Activated CD4-positive, alpha-beta T cell treated with anti-CD3 and anti-CD28 coated beads, Interleukin-2, amount 50 U/mL, for 1 hour (primary cell): ENCODE data around the gene ACTA1.
"Not testable (repeated sequence)": the region's sequence is repeated elsewhere in the genome, so short reads cannot be mapped to it uniquely, and the experiment has no call there.

Experiments
- DNase-seq: peaks from one replicate; pipeline ENCODE4 v3.0.0-alpha.2; 2020

The ACTA1 gene

DNA sequence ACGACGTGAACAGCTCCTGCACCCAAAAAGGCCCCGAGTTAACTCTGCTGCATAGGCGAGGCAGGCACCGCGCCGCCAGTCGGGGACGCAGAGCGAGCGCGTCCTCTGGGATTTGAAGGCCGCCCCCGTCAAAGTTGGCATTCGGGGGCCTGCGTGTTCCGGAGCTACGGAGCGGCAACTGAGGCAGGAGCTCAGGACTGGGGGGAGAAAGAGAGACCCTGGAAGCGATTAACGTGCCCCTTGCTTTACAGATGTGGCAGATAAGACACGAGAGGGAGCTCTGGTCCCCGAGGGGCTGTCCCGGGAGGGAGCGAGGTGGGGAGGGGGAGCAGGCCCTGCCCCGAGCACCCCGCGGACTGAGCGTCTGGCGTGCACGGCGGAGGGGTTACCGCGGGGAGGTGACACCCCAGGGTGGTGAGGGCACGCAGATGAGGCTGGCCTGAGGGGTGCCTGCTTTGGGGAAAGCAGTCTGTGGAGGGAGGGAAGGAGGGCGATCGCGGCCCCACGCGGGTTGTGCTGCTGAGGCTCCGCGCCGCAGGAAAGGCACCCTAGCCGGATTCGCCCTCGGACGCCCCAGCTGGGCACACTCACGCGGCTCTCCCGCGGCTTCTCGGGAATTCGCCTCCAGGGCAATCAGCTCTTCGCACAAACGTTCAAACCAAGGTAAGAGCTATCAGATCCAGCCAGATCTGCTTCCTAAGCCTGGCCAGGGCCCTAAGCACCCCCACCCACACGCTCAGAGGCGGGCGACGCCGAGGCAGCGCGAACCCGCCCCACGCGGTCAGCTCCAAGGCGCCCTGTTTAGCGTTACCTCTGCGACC, 26.5 kb downstream of the ACTA1 start:
- no peak for DNase-seq

DNA sequence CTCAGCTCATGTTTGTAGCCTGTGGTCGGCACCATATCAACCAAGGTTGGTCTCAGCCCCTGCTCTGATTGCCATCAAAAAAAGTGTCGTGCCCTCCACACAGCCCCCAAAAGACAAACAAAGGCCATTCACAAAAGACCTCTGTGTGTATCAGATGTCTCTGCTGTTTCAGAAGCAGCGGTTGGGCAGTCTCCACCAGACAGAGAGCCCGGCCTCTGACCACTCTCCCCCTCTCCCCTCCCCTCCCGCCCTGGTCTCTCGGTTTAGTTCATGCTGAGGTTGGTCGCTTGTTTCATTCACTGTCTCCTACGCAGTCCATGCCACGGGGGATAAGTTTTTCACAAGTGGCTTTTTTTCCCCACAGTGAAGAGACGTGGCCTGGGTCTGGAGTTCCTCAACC, 27.1 kb downstream of the ACTA1 start:
- DNase-seq: no peak

DNA sequence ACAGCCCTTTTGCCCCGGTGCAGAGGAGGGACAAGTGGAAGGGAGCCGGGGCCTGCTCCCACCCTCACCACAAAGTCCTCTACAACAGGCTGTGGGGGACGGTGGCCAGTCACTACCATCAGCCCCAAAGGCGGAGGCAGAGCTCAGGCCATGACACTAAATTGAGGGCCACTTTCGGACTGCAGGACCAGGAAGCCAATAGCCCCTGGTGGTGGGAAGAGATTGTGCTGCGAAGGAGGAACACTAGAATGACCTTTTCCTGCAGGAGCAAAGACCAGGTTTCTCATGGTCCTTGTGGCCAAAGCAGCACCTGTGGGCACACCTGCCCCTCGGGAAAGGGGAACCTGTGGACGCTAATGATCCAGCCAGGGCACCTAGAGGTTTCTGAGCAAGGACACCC, 30.3 kb downstream of the ACTA1 start:
- no peak for DNase-seq

DNA sequence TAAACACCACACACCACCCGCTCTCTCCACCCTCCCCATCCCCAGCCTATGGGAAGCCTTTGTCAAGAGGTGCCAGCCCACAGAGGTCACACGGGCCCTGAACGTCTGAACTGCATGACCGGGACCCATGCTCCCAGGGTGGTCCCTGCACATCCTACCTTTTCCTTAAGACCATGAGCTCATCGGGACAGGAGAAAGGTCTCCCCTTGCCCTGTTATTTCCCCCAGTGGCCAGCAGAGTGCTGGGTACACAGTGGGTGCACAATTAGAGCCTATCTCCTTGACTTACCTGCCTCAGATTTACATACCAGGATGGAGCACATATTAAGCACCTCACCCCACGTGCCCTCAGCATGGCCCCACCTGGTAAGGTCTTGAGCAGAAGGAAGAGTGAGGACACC, 30.9 kb downstream of the ACTA1 start:
- DNase-seq: no peak

DNA sequence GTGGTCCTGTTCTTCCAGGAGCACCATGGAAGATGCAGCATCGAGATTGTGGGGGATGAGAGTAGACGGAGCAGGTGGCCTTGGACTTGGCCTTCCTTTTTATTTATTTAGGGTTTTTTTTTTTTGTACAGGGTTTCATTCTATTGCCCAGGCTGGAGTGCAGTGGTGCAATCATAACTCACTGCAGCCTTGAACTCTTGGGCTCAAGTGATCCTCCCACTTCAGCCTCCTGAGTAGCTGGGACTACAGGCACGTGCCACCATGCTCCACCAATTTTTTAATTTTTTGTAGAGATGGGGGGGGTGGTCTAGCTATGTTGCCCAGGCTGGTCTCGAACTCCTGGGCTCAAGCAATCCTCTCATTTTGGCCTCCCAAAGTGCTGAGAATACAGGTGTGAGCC, 31.6 kb downstream of the ACTA1 start:
- not testable (repeated sequence) for DNase-seq

DNA sequence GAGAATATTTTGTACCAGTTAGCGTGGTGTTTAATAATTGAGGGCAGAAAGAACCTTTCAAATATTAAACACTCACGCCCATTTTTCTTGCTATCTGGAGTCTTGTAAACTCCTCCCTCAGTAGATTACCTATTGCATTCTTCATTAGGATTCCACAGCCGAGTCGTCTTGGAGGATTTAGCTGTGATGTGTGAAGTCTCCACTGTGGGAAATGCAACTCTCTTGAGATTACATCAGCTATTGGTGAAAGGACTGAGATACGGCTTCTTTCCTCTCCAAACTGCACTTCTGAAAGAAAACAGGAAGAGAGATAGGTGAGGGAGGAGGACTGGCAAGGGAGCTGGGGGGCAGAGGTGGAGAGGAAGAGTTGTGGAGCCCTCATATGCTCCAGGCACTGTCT, 36.1 kb downstream of the ACTA1 start:
- DNase-seq: no peak

DNA sequence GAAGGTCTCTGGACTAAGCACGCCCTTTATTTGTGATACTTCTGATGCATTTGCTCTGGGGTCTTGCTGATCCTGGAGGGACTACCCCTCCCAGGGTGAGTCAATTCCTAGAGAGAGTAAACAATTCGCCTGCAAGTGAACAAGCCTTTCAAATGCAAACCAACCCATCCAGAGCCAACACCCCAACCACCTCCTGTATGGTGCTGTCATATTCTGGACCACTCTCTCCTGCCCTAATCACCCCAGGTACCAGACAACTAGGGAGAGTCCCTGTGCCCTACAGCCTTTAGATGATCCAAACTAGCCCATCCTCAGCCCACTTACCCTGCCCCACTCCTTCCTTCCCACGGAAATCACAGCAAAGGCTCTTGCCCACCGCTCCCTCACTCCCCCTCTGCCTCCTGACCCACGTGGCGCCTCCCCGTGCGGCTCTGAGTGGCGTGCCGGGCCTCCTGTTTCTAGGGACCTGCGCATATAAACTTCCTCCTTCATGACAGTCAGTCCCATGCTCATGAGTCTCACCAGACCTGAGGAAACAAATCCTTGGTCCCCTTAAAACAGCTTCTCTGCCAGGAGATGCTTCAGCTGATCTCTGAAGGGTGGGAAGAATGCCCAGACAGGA, 37.2 kb downstream of the ACTA1 start:
- DNase-seq: no peak

DNA sequence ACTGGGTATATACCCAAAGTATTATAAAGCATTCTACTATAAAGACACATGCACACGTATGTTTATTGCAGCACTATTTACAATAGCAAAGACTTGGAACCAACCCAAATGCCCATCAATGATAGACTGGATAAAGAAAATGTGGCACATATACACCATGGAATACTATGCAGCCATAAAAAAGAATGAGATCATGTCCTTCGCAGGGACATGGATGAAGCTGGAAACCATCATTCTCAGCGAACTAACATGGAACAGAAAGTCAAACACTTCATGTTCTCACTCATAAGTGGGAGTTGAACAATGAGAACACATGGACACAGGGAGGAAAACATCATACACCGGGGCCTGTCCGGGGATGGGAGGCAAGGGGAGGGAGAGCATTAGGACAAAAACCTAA, 39.4 kb downstream of the ACTA1 start:
- DNase-seq: not testable (repeated sequence)

DNA sequence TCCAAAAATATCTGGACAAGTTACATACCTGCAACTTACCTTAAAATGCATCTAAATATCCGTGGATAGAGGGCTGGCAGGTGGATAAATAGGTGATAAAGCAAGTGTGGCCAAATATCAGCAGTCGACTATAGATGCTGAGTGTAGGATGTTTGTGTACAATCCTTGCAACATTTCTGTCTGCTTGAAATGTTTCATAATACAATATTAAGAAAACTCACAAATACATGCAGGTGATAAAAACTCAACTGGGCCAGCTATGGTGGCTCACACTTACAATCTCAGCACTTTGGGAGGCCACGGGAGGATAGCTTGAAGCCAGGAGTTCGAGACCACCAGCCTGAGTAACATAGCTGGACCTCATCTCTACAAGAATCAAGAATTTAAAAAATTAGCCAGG, 41.0 kb downstream of the ACTA1 start:
- DNase-seq: no peak

DNA sequence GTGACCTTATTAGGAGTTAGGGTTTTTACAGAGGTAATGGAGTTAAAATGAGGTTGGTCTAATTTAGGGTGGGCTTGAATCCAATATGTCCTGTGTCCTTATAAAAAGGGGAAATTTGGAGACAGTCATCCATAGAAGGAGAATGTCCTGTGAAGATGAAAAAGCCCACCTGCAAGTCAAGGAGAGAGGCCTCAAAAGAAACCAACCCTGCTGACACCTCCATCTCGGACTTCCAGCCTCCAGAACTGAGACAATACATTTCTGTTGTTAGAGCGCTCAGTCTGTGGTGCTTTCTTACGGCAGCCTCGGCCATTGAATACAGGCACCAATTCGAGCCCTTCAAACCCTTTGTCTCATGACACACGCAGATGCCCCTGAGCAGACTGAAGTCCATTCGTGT, 43.8 kb downstream of the ACTA1 start:
- DNase-seq: no peak

DNA sequence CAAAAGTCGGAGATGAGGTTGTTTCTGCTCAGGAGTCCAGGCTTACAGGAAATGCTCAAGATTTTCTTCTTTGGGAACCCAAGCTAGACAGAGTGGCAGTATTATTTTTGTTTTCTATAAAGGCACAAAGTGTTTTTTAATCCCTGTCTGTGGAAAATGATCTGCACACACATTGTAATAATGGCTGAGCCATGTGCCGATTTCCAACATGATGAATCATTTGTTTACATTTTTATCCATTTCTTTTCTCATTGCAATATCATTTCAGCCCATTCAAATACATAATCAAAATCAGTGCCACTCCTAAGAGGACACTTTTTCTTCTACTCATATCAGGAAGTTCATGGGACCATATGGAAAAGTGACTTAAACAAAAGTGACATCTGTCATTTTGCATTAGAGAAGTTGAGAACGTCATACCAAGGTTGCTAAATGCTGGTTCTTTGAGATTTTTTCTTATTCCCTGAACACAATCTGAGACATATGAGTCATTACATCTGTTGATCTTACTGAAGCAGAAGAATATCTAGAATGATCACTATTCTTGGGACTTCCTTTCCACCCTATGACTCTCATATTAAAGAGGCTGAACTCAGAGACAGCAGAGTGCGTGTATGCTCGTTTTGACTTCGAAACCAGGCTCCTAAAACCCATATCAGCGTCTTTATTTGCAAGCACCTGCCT, 44.9 kb downstream of the ACTA1 start:
- no peak for DNase-seq

DNA sequence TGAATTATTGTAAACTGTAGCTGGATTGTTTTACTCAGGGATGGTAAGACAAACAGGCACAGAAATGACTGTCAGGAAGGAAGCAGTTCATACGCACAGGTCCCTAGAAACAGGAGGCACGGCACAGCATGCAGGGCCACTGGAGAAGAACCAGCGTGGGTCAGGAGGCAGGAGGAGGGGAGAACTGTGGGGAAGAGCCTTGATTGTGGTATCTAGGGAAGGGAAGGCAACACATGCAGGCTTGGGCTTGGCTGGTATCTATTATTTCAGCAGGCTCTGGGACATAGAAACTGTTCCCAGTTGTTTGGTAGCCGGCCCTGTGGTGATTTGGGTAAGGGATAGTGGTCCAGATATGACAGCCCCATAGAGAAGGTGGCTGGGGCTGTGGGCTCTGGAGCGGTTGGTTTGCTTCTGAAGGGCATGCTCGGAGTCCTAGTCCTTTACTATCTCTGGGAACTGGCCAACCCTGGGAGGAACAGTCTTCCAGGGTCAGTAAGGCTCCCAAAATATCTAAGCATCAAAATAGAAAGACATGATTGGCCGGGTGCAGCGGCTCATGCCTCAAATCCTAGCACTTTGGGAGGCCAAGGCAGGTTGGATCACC, 47.9 kb downstream of the ACTA1 start:
- no peak for DNase-seq

DNA sequence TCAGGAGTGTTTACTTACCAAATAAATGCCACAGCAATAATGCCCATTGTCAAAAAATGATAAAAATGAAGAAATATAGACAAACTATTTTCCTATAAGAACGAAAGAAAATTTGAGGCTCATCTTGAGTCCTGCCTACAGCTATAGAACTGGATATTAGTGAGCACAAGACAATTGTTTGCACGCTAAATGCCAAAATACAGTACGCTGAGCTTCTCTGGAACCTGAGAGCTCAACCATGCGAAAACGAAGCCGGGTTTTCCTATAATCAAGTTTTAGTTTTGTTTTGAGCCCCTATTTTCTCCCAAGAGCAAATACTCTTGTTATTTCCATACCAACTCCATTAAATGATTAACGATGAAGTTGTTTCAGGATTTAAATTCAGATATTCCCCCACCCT, 49.1 kb downstream of the ACTA1 start:
- DNase-seq: no peak

DNA sequence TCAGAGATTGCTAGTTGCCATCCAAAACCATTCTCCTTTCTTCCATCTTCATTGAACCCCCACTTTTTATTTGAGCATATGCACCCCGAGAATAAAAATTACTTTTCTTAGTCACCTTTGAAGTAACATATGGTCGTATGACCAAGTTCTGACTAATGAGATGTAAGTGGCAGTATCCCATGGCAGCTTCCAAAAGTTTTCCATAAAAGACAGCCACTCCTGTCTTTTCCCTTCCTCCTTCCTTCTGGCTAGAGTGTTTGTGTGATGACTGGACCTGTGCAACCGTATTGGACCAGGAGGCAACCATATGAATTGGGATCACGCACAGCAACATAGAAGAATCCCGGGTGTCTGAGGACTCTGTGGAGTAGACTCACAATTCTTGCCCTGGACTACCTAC, 49.9 kb downstream of the ACTA1 start:
- no peak for DNase-seq

DNA sequence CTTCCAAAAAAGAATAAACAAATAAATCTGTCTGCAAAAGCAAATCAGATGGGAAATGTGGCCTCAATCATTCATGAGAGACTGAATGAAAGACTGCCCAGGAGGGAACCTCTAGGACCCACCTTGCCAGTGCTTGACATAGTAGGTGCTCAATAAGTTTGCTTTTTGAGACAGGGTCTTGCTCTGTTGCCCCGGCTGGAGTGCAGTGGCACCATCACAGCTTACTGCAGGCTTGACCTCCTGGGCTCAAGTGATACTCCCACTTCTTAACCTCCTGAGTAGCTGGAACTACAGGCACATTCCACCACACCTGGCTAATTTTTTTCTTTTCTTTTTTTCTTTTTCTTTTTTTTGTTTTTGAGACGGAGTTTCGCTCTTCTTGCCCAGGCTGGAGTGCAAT, 50.7 kb downstream of the ACTA1 start:
- DNase-seq: no peak
